ENCODE measurements around the gene RBBP5.
A peak's percentile ranks its signal among the peaks of the same experiment; 100 is the strongest.

The RBBP5 gene

DNA sequence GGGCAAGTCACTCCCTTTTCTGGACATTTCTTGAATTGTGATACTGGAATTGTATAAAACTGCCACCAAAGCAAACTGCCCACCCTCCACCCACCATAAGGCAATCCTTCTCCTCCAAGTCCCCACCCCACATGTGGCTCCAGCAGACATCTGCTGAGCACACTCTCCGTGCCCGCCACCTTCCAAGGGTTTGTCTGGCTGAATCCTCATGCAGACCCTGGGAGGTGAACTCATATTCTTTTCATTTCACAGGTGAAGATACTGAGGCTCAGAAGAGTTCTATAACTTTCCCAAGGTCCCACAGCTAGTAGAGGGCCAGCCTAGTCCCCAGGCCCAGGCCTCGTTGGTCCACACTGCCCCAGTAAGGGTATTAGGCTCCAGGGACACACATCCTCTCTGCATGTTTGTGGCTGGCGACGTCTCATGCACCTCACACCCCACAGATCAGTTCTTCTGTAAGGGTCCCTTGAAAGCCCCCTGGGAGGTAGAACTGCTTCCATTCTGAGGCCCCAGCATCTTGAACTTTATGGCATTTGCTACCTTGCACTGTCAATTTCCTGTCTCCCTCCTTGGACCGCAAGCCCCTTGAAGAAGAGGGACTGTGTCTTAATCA lies 64.7 kb downstream of the RBBP5 start:
- DNase-seq (ENCODE audit: low spot score), result no peak

DNA sequence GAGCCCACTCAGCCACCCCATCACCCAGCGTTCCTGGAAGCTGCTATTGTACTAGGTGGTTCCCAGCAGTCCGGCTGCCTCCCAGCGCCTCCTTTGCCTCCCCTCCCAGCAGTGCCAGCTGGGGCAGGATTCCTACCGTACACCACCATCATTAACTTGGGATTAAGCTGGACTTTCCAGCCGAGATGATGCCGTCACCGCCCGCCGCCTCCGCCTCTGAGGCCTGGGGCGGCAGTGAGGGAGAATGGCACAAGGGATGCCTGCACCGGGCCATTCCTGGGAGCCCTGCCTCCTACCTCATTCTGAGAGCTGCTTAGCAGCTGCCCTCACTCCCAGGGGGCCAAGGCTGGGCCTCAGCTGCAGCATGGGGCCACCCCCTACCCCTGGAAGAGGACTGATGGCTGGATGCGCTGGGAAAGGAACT lies 65.6 kb downstream of the RBBP5 start:
- no peak for DNase-seq (ENCODE audit: low spot score)

DNA sequence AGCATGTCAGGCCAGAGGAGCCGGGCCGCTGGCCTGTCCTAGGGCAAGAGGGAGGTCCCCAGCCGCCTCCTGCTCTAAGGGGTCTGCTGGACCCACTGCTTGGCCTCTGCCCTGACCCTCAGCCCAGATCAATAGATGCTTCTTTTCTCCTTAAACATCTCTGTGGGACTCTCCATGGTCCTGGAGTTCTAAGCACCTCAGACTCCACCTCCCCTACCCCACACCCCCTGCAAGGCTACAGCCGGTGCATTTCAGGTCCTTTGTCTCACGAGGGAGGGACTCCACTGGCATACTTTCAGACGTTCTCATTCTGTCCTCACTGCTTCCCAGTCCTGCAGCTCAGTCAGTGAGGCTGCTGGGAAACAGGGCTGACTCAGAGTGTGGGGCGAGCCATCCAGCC lies 67.8 kb downstream of the RBBP5 start:
- no peak for DNase-seq (ENCODE audit: low spot score)

DNA sequence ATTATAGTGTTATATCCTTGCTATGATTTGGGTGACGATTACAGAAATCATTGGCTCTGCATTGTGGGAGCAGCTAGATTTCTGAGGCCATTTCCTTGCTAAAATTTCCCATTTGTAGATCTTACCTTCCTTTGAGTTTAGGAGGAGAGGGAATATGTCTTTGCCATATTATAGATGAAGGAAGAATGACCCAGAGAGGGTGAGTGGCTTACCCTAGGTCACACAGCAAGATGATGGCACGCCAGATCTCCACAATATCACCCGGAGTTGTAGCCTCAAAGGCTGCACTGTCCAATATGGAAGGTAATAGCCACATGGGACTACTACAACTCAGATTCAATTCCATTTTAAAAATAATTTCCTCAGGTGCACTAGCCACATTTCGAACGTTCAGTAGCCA lies 68.5 kb downstream of the RBBP5 start:
- DNase-seq (ENCODE audit: low spot score), result no peak

DNA sequence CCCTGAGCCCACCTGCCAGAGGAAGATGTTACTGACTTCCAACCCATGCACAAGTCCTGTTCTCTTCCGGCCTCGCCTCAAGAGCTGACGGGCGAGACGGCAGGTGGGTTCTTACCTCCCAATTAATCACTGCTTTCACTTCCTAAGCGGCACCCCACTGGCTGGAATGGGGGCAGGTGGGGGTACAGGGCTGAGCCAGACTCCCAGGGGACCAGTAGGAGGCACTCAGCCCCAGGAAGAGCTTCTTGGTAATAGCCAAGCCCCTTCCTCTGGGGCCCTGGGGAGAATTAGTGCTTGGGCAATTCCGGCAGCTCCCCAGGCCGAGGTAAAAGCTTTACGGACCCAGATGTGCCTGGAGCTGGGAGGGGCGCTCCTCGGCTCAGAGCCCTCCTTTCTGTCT lies 69.1 kb downstream of the RBBP5 start:
- DNase-seq (ENCODE audit: low spot score), result no peak

DNA sequence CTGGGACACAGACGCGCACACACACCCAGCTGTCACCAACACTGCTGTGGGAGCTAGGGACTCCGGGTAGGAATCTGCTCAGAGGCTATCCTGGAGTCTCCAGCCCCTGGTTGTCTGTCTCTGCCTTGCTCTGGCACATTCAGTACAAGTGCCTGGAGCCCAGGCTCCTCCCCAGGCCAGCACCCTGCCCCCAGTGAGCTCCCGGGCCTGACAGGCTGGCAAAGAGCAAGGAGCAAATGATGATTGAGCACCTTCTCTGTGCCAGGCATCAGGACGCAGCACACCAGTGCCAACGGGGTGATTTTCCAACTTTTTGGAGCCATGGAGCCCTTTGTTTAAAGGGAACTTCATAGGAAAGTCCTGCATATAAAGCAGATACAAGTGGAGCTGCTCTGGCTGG lies 72.3 kb downstream of the RBBP5 start:
- no peak for DNase-seq (ENCODE audit: low spot score)

DNA sequence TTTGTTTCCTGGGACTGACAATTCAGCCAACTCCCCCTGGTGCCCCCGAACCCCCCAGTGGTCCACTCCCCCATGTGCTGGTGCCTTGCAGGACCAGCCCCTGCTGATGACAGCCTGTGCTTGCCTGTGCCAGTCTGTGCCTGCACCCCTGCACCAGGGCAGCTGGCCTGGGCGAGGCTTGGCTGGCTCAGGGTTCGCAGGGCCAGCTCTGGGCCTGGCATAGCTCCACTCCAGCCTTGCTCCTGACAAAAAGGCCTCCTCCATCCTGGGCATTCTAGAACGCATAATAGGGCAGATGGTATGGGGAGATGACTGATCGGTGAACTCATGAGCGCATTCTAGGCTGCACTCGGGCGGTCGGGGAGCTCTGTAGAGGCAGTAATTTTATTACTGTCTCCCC lies 73.4 kb downstream of the RBBP5 start:
- no peak for DNase-seq (ENCODE audit: low spot score)

DNA sequence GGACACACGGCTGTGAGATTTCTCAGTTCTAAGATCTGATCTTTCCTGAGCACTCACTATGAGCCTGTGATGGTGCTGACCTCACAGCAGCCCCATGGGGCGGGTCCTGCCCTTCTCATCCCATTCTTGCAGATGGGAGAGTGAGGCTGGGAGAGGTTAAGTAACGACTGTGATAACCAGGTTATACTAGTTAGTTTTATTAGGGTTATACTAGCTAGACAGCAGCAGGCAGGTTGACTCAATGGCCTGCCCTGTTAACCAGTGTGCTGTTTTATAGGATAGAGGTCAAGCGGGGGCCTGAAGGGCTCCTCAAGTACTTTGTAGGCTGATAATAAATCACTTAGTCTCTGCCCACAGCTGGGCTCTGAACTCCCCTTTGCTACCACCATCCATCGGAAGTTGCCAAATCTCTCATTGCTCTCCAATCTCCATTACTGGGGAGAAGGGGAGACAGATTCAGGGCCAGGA lies 74.0 kb downstream of the RBBP5 start:
- DNase-seq (ENCODE audit: low spot score), result no peak

DNA sequence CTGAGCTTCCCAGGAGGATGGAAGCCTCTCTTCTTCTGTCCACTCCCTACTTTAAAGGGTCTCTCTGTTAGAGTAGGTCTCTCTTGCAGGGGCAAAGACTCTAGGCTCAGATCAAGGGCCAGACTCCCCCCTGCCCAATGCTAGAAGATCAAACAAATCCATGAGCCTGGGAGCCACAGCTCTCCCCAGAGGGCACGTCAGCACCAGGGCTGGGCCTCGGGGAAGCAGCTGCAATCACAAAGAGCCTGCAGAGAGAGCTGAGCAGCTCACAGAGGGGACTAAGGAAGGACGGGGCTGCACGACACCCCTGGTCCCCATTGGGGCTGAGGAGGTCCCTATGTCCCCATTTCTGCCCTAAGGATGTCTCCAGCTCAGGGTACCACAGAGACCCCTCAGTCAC lies 74.9 kb downstream of the RBBP5 start:
- no peak for DNase-seq (ENCODE audit: low spot score)

DNA sequence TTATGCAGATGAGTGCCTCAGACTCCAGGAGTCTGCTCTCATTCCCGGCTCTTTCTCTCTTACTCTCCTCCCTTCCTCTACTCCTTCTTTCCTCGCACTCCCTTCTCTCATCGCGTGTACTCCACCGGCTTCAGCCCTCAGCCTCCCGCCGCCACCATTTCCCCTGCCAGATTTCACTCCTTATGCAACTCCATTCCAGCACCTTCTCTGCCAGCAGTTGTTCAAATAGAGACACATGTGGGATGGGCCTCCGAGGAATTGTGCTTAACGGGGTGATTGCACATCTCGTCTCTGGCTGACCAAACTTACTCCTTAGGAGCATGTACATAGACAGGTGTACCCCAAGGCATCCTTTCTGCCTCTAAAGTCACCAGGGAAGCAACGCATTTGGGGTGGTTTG lies 76.6 kb downstream of the RBBP5 start:
- DNase-seq (ENCODE audit: low spot score), result no peak

DNA sequence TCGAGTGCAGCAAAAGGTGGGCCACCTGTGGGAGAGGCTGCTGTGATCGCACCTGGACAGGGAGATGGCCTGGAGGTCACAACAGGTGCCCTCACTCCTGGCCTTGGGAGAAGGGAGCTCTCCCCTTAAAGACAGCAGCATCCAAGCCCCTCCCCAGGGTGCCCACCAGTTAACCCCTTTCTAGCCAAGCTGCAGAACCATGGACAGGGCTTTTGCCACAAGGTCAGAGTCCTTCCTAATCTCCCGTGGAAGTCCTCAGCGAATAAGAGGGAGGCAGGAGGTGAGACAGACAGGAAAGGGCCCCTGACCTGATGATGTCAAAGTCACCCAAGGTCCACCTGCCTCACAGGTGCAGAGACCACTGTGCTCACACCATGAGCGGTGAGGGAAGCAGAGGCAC lies 77.0 kb downstream of the RBBP5 start:
- no peak for DNase-seq (ENCODE audit: low spot score)

DNA sequence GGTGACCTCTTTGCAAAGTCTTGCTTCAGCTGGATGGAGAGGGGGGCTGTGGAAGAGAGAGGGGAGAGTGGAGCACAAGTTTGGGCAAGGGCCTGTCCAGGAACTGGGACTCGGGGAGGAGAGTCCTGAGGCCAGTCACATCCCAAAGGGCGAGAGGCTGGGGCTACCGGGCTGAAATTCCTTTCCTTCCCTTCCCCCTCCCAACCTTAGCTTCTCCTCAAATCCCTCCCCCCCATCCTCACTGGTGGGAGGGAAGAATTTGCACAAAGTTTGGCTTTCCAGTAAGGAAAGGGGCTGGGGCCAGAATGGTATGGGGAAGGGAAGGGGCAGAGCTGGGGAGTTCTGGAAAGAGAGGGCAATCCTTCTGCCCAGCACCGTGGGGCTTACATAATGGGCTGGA lies 77.9 kb downstream of the RBBP5 start:
- DNase-seq (ENCODE audit: low spot score), result no peak

DNA sequence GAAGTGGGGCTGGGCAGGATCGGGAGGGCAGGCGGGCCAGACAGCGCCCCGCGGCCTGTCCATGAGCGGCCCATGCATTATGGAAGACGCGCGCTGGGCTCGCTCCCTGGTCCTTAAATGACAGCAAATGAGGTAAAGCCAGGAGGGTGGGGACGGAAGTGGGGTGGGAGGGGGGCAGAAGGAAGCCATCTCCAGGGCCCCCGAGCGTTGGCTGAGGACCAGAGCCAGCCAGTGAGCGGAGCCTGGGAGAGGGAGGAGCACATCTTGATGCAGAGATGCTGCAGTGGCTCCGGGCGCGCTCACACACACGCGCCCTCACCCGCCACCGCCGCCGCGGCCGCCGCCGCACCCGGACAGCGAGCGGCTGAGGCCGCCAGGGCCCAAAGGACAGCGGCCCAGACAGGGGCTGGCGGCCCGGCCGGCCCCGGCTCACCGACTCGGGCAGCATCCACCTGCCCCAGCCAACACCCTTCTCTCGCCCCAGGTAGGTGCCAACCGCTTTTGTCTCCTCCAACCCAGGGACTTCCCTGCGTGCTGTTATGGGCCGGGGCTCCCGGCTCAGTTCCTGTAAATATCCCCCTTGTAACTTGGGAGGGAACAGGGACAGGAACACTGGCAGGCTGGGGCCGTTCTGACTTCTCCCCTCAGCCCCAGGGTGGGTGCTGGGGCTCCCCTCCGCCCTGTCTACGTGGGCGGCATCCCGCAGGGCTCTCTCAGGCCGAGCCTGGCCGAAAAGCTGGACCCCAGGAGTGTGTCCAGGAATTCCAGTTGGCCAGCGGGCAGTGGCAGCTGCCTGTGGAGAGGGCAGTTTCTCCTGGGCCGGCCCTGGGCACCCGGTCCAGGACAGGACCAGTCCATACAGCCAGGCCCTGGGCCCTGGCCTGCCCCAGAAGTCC lies 78.6 kb downstream of the RBBP5 start, which contains the start of gene CNTN2:
TSS of gene CNTN2 (plus strand) at position 302 of the 896 bp plus-strand sequence. CDS start 9,974 bp downstream, outside the sequence.
- DNase-seq (ENCODE audit: low spot score), result peak; percentile 68

DNA sequence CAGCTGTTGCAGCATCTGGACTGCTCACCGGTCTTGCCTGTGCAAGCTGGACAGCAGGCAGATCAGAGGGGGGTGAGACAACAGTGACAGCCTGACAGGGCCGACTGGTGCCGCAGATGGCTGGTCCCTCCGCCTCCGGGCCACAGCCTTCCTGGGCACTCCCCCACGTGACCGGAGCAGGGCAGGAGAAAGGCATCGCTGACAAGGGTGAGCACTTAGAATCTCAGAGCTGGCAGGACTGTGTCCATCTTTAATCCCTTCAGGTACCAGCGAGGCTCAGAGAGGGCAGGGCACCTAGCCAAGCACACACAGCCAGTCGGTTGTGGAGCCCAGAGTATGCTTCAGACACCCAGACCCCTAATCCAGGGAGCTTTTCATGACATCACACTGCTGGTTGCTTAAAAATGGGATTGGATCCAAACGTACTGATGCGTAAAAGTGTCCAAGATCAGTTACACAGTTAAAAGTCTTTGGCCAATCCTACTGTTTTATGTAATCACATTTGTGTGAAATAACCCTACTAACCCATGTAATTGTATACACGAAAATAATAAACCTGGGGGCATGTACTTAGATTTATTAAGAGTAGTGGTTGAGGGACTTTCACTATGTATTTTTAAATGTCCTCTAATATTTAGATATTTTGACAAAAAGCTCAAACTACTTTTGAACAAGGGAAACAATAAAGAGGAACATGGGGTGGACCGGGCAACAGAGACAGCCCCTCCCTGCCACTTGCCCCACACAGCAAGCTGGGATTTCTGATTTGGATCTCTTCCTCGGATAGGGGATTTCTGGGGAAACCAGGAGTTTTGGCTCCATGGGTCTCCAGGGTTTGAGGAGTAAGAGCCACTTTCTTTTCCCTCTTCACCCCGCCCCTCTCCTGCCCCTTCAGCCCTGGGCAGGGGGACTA lies 79.5 kb downstream of the RBBP5 start:
- no peak for DNase-seq (ENCODE audit: low spot score)

DNA sequence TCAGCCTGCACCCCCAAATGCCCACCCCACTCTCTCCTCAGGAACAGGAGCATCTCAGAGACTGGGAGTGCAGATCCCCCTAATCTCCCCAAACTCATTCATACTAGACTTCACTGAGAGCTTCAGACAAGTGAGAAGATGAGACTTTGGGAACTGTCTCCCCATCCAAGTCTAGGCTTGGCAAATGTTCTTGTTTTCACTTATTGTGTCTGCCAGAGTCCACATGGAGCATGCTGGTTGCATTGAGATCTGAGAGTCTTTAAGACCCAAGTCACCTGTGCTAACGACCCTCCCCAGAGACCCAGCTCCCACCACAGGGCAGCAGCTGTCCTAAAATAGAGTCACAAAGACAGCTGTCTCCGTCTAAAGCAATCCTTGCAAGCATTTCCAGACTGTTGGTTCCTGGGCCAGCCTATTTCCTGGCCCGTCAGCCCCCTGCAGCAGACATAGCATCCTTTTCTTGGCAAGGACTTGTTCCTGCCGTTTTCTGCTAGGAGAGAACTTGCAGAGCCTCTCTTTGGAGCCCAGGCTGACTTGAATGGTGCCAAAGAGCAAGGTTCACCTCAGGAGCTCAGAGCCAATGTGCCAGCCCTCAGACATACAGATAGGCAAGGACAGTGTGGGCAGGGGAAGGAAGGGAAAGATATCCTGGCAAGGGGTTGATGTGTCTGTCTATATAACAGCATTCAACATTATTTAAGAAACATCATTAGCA lies 80.6 kb downstream of the RBBP5 start:
- DNase-seq (ENCODE audit: low spot score), result no peak

DNA sequence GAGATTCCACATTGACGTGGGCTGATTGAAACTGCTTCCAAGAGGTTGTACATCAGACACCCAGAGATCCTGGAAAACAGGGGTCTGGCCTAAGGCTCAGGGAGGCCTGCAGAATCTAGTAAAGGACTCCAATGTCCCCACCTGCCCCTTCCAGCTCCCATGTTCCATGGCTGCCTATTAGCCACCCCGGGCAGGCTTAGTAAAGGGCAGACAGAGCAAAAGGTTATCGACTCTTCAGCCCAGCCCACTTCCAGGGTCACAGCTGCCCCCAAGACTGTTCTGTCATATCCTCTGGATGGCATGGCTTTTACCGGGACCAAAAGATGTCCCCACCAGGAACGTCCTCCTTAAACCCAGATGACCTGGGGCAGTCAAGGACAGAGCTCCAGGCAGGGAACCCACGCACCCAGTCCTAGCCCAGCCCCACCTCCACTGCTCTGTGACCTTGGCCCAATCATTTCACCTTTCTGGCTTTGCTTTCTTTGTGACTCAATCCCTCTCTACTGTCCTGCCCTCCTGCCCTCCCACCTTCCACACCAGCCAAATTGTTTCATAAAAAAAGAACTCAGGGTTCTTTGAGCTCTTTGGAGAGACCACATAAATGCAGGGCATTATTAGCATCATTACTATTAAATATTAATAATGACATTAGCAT lies 83.5 kb downstream of the RBBP5 start:
- no peak for DNase-seq (ENCODE audit: low spot score)

DNA sequence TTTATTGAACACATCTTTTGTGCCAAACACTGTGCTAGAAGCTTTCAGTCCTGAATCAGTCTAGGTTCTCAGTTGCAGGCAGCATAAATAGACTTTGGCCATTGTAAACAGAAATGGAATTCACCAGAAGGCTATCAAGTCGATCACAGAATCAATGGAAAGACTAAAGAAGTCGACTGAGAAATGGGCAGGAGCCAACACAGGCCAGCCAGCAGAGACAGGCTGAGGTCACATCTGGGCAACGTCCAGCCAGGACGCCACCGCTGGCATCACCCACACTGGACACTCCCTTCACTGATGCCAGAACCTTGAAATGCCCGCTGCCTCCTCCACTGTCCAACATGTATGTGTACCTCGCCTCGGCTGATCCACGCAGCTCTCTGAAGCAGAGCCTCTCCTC lies 84.2 kb downstream of the RBBP5 start:
- no peak for DNase-seq (ENCODE audit: low spot score)

Measured in ecto neural progenitor cell (in vitro differentiated cells).